ENCODE data around the gene NR2C1.
A peak's percentile ranks its signal among the peaks of the same experiment; 100 is the strongest.
"Not testable (repeated sequence)": the region's sequence is repeated elsewhere in the genome, so short reads cannot be mapped to it uniquely, and the experiment has no call there.

NR2C1 gene

GRCh38 chr12:95072900-95073697 is at the start of gene NR2C1:
Gene NR2C1, minus strand, starts transcription at chr12:95073618. Its CDS starts 6,234 bp downstream, at chr12:95067384.
- peak; percentile 76 for DNase-seq

GRCh38 chr12:95118788-95119179 is 45.4 kb upstream of the NR2C1 start:
- no peak for DNase-seq

GRCh38 chr12:95118138-95118787 is 44.8 kb upstream of the NR2C1 start:
- DNase-seq: no peak

- DNase-seq: peak; percentile 70
Observed at GRCh38 chr12:95117178-95117599, 43.8 kb upstream of the NR2C1 start.

GRCh38 chr12:95116773-95117172 is 43.4 kb upstream of the NR2C1 start:
- DNase-seq: no peak

- DNase-seq: no peak
Observed at GRCh38 chr12:95116341-95116740, 42.9 kb upstream of the NR2C1 start.

GRCh38 chr12:95115641-95116040 is 42.2 kb upstream of the NR2C1 start:
- no peak for DNase-seq

GRCh38 chr12:95114766-95115405 is 41.5 kb upstream of the NR2C1 start:
- DNase-seq: no peak

- DNase-seq: no peak
Observed at GRCh38 chr12:95107362-95107761, 33.9 kb upstream of the NR2C1 start.

- no peak for DNase-seq
Observed at GRCh38 chr12:95105540-95105939, 32.1 kb upstream of the NR2C1 start.

- DNase-seq: no peak
Observed at GRCh38 chr12:95104919-95105452, 31.6 kb upstream of the NR2C1 start.

- peak; percentile 2 for DNase-seq
Observed at GRCh38 chr12:95102916-95103671, 29.7 kb upstream of the NR2C1 start.

- not testable (repeated sequence) for DNase-seq
Observed at GRCh38 chr12:95101957-95102356, 28.5 kb upstream of the NR2C1 start.

GRCh38 chr12:95100264-95101190 is 27.1 kb upstream of the NR2C1 start:
- no peak for DNase-seq

- DNase-seq: no peak
Observed at GRCh38 chr12:95099270-95099790, 25.9 kb upstream of the NR2C1 start.

- peak; percentile 95 for DNase-seq
Observed at GRCh38 chr12:95096852-95097251, 23.4 kb upstream of the NR2C1 start.

- DNase-seq: peak; percentile 25
Observed at GRCh38 chr12:95096378-95096777, 23.0 kb upstream of the NR2C1 start.

- not testable (repeated sequence) for DNase-seq
Observed at GRCh38 chr12:95095866-95096265, 22.4 kb upstream of the NR2C1 start.

GRCh38 chr12:95089462-95089861 is 16.0 kb upstream of the NR2C1 start:
- no peak for DNase-seq

- DNase-seq: no peak
Observed at GRCh38 chr12:95088379-95088778, 15.0 kb upstream of the NR2C1 start.

GRCh38 chr12:95085612-95086011 is 12.2 kb upstream of the NR2C1 start:
- no peak for DNase-seq
